ENCODE data around the gene GJA4.

DNA sequence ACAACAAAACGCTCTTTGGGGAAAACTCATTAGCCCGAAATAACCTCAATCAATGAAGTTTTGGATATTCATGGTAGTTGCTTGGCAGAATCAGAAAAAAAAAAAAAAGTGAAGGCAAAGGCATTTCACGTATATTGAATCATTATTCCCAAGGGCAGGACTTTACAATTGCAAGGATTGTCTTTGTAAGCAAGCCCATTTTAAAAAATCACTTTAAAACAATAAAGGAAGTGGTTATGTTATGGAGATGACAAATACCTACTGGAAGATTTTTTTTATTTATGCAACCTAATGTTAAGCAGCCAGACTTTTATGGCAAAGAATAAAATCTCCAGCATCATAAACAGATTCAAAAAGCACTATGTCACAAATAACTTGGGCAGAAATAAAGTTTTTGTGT lies 23.9 kb upstream of the GJA4 start:
- TF ChIP-seq GATA2 (IDR thresholded peaks at IDR 0.05; ENCODE audit: low read depth, low read length) (no peak), GATA3 (IDR thresholded peaks at IDR 0.05; ENCODE audit: low read depth, low read length) (no peak)

Measured in SH-SY5Y (cell line).